ENCODE measurements around the gene KRT80.
A peak's percentile ranks its signal among the peaks of the same experiment; 100 is the strongest.

The KRT80 gene

DNA sequence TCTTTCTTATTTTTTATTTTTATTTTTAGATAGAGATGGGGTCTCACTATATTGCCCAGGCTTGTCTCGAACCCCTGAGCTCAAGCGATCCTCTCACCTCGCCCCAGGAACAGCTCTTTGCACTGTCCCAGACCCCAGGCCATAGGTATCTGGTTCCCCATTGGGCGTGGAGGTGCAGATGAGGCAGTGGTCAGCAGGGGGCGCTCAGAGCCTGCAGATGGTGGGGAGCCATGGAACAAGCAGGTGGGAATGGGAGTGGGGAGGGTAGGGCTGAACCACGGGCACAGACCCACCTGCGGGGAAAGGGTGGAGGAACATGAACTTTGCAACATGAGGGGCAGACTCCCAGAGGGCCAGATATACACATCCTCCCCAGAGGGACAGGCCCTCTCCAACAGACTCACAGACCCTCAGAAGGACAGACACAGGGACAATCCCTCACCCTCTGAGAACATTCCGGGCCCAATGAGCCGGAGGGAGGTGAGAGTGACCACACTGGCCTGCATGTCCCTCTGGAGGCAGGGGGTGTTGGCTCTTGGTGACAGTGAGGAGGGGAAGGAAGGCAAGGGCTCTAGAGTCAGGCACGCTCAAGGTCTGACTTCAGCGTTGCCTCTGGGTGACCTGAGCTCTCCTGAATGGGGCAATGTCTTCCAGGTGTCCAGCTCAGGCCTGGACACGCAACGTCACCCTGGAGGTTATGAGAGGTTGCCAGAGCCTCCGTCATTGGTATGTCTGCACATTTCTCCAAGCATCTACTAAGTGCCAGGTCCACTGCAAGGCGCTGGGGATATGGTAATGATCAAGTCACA, 34.9 kb downstream of the KRT80 start:
- peak in 54 of 58 donors; percentile 4 to 82 (median 46) for DNase-seq

DNA sequence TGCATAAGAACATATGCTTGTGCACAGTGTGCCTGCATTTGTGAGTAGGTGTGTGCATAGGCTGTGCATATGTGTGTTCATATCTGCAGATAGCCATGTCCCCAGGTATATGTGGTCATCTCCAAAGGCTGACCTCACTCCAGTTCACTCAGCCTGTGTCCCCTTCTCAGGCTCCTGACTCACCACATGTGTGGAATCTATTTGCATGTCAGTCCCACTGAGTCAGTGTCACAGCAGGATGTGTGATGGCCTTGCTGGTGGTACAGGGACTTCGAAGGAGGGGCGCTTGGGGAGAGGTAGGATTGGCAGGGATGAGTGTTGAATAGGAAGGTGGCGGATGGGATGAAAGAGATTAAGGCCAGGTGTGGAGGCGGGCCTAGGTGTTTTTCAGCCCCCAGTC, 35.5 kb downstream of the KRT80 start:
- DNase-seq: no peak

DNA sequence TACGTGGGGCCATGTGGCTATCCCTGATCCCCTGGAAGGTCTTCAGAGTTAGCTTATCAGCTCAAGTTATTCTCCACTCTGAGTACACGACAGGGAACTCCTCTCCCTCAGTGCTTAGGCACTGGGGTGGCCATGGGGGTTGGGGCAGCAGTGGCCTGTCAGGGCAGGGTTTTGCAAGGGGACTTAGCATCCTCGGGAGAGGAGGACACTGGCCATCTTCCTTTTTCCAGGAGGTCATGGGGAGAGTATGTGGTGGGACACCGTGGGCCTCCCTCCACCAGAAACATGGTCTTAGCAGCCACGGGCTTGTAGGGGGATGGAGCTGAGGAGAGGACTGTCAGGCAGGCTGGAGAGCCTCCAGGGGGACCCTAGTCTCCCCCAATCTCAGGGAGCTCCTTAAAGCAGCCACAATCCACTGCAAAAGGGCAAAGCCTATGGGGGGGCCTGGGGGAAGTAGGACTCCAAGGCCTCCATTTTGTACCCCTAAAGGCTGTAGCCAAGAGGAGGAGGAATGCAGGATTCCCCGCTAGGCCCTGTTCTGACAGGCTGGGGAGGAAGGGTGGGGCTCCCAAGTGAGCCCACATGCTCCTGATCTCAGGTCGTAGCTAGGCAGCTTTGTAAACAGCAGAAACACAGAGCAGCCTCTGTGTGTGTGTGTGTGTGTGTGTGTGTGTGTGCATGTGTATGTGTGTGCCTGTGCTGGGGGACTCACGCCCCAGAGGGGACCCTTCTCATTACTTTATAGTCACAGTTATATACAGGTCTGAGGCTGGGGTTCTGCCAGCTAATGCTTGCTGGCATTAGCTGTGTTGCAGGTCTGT, 36.6 kb downstream of the KRT80 start:
- DNase-seq: no peak

DNA sequence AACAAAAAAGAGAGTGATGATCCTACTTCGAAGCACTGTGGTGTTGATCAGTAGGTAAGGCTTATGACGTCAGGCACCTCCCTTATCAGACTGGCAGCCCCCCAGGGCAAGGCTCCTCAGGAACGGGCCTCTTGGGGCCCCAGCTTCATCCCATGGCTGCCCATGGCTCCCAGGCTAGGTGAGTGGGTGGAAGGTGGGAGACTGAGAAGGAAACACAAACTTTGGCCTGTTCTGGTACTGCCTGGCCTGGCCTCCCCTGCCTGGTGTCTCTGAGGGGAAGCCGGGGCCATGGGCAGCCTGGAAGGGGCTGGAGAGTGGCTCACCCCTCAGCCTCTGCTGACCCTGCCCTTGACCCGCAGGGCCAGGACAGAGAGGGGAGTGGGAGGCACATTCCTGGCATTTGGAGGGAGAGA, 38.9 kb downstream of the KRT80 start:
- no peak for DNase-seq

DNA sequence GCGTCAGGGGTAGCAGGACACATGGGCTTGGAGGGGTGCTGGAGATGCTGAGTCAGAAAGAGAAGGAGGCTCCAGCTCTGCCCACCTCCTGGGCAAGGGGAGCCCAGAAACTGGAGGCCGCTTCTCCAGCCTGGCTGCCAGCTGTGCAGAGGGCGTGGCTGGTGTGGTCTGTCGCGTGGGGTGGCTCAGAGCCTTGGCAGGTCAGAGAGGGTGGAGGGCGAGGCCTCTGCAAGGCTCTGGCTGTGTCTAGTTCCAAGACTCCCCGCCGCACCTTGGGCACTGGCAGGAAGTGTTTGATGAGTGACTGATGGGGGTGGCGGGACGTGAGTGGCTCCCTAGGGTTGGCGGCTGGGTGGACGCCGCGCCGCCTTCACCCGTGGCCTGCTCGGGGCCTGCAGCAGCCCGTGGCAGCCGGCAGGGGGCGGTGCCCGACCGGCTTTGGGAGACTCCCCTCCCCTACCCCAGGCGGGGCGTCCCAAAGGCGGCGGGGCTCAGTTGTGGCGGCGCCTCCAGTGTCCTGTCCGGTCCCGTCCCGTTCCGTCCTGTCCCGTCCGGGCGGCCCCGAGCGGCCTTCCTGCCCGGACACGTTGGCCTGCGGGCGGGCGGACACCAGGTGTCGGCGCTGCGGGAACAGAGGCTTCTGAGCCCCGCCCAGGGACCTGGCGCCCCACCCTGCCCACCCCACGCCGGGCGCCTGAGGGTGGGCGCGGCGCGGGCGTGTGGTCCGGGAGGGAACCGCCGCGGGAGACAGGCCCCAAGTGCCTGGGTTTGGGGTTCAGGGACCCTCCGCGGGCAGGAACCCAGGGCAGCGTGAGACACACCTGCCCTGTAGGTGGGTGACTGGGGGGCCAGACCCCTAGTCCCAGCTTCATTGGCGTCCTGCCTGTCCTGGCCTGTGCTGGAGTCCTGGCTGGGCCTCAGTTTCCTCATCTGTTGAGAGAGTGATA, 39.7 kb downstream of the KRT80 start:
- DNase-seq: peak in 13 of 58 donors; percentile 8 to 34 (median 22)

DNA sequence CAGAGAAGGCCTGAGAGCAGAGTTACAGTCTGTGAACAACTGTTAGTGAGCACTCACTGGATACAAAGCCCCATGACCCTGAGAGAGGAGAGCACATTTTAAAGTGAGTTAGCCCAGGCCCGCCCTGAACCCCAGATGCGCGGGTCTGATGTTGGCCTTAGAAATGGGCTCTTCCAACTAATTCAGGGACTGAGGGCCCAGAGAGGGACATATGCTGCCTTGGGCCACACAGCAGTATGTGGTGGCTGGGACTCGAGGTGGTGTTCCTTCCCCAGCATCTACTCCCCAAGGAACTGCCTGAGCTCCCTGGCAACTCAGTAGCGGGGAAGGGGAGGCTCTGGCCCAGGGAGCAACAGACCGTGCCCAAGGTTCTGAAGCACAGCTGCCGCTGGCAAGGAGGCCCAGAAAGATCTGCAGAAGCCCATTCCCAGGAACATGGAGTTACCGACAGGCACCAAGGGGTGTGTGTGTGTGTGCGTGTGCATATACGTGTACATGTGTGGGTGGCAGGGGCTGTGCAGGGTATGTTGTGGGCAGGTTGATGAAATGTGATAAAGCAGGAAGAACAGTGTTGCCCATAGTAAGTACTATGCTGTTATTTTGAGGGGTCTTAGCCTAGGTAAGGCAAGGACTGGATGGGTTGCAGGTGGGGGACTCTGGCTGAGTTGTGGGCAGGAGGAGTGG, 40.5 kb downstream of the KRT80 start:
- no peak for DNase-seq

DNA sequence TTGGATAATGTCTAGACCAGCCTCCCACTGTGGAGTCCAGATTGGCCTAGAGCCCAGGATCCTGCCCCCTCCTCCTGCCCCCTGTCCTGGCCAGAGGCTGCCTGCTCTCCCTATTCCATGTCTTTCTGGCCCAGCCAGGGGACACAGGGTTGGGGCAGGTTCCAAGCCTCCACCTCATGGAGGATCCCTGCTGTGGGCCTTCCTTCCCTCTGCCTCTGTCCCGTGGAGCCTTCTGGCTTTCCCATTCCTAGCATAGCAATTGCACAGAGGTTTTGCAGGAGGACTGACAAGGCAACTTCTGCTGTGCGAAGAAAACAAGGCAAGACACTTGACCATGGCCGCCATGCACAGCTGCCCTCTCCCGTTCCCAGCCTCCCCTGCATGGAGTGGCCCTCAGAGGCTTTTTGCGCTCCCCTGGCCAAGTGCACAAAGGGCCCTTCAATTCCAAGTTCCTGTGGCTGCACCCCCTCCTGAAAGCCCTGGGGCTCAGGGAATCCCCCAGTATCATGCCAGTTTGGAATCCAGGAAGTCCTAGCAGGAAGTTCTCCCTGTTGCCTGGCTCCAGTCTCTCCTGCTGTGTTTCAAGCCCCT, 42.1 kb downstream of the KRT80 start:
- no peak for DNase-seq

DNA sequence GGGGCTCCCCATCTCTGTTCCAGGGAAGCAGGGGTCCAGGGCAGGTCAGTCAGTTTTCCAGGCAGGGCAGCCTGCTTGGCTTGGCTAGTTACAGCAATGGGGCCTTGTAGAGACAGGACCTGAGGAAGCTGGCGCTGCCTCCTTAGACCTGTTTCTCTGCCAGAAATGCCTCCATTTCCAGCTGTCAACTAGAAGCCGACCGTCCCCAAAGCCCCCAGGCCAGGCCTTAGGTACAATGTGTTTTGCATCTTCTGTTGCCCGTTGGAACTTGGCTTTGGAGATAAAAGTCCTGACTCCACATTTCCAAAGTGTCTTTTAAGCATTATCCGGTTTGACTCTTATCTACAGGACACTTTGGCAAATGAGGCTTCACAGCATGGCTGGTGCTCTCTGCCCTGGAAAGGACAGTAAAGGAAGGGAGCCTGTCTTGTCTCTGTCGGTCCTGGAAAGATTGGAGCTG, 42.6 kb downstream of the KRT80 start:
- no peak for DNase-seq

DNA sequence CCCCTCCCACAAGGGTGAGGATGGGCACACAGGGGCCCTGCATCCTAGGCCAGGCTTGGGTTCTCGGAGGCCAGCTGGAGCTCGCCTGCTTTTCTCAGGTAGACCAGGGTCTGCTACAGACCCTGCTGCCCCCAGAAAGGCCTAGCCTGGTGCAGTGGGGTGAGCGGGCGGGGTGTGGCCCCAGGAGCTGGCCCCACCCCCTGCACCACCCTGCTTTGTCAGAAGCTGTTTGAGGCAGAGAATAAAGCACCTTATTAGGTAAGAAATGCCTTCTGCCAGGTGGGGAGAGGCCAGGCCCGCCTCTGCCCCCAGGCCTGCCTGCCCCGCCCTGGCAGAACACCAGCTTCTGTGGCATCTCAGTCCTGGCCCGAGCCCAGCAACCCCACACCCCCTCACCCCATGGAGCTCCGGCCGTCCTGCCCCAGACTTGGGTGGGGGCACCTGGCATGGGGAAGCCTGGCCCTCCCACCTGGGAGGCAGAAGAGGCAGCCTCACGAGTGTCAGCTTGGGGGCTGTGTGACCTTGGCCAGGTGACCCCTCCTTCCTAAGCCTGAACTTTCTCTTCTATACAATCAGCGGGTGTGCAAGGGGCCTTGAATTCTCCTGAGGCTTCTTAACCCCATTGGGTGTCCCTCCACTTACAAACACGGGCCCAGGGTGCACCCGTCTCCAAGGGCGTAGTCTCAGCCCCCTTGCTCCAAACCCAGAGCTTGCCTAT, 43.2 kb downstream of the KRT80 start:
- no peak for DNase-seq

DNA sequence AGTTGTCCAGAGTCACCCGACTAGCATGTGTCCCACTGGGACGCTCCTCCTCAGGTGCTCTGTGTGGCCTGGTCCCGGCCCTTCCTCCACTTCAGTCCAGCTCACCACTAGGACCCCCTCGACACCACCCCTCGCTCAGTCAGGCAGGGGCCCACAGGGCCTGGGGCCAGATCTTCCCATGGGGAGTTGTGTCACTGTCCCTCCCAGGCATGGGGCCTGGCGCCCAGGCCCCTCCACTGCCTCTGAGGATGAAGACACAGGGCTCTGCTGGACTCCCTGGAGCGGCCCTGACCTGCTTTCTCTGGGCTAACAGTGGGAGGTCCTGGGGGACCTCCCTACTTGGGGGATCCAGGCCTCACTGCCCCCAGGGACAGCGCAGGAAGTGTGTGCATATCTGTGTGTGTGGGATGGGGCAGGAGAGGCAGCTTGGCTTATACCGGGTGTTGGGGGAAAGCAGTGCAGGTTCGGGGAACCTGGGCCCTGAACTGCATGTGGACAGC, 43.8 kb downstream of the KRT80 start:
- DNase-seq: no peak

DNA sequence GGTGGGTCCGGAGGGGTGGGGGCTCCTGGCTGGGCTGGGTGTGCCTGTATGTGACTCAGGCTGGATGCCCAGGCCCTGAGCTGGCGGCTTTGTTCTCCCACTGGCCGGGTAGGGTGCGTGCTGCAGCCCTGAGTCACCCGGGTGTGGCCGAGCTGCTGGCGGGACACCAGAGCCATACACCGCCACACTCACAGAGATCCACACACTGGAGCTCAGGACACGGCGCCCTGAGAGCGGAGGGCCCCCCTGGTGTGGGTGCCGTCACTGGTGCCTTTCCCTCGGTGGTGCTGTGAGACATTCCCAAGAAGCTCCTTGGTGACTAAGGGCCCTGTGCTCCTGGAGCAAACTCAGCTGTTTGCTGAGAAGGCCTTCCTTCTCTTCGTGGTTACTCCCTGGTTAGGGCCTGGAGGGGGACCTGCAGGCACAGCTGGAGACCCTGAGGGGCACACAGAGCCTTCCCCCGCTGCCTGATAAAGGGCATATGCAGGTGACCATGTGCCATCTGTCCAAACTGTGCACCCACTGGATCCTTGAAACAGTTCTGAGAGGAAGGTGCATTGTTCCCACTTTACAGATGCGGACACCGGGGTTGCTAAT, 44.3 kb downstream of the KRT80 start:
- DNase-seq: peak in 8 of 58 donors; percentile 9 to 71 (median 22)

DNA sequence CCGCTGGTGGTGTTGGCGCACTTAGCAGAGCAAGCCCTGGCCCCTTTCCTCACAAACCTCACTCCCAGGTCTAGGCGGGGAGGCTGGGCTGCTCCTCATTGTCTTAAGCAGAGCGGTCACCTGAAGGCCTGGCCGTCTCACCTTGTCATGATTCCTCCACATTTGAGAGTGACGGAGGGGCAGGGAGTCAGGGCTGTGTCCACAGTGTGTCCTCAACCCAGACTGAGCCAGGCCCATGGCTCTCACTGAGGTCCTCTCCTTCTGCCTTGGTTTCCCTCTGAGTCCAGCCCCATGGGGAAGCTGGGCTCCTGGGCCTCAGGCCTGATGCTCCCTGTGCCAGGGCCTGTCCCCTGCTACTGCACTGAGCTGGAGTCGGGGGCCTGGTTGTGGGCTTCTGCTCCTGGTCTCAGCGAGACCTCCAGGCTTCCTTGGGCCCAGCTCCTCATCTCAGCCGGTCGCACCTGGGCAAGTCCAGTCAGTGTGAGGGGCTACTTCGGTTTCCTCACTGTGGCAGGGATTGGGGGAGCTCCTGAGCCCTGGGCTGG, 44.9 kb downstream of the KRT80 start:
- DNase-seq: peak in 1 of 58 donors; percentile 2

DNA sequence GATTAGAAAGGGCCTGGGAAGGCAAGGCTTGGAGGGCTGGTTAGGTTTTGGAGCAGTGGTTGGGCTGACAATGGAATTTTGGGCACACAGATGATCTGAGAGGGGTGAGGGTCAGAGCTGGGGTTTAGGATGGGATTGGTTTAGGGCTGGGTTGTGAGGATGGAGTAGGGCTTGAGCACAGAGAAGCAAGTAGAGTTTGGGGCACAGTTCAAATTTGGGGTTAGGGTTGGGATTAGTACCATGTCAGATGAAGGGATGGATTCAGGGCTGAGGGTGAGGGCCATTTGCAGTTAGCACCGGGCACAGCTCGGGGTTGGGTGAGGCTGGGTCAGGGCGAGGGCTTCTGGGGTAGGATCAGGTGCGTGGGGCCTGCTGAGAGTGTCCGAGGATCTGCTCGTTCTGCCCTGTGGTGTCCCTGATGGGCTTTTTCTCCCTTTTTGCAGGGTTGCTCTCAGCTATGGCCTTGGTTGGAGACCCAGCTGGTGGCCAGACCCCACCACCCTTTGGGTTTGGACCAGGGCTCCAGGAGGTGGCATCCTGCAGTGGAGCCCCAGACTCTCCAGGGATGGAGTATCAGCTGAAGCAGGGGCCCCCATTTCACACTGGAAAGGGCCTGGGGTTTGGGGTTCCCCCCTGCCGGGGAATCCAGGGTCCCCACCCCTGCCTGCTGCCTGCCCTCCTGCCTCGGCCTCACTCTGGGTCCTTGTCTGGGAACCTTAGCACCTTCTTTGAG, 45.6 kb downstream of the KRT80 start:
- no peak for DNase-seq

DNA sequence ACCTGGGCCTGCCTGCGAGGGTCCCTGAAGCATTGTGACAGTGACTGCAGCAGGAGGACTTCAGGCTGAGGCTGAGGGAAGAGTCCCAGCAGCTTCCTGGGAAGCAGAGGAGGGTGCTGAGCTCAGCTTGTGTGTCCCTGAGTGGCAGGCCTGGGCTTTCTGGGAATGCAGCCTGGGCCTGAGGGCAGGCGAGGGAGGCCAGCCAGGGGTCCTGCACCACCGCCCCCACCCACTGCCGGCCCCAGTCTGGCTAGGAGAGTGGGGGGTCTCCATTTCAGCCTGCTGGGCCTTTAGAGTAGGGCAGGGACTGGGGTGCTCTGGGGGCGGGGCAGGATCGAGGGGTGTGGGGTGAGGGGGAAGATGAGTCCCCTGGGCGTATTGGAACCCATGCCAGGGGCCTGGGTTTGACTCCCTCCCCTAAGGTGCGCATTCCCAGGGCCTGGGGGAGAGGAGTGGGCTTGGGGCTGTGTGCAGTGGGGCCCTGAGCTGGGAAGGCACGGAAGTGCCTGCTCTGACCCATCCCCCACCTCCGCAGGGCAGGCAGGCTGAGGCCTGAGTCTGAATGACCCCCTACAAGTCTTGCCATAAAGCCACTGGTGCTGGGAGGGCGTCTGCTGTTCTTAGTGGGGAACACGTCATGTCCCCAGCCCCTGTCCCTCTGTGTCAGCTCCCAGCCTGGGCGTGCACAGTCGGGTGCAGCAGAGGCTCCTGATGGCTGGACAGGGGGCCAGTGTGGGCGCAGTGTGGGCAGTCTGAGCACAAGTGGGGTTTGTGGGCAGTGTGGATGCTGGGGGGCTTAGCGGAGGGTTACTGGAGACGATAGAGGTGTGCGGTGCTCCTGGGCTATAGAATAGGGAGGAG, 46.4 kb downstream of the KRT80 start:
- no peak for DNase-seq

DNA sequence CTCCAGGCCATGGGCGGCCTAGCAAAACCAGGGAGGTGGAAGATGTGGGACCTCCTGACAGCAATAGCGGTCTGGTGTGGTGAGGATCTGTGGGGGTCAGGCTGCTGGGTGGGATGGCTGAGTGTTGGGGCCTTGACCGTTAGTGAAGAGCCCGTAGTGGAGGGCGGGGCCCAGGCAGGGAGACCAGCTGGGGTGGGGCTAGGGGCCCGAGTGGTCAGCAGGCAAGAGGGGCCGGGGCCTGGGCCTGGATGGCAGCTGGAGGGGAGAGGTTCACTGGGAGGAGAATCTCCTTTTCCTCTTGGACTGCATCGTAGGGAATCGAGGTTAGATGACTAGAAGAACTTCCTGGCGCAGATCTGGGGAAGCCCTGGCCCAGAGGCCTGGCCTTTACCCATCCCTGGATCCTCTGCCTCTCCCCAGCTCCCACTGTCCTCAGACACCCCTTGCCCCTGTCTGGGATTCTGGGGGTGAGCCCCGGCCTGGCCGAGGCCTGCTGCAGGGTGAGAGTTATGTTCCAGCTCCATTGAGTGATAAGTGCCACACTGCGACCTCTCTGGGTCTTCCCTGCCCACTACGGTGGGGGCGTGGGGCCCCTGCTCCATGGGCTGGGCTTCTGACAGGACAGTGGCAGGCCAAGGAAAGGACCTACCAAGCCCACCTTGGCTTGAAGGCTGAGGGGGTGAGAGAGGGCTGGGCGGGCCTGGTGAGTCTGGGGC, 47.1 kb downstream of the KRT80 start:
- no peak for DNase-seq

DNA sequence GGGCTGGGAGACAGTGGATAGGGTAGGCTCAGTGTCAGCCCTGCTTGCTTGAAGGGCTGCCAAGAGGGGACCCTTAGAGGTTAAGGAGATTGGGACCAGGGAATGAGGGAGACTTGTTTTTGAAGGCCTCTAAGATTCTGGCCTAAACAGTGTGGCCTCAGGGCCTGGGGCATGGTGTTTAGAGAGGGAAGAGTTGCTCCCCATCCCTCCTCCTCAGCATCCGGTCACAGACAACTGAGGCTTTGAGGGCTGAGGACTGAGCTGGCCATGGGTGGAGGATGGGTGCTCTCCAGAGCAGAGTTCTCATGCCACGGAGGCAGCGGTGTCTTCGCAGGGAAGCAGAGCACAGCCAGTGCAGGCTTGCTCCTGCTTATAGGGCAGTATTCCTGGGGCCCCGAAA, 49.4 kb downstream of the KRT80 start:
- no peak for DNase-seq
